ENCODE measurements around the gene XCR1.

The XCR1 gene

GRCh38 chr3:46025139-46025538 lies 2.1 kb downstream of the XCR1 start:
- Histone ChIP-seq H3K4me2 (ENCODE audit: low read length) (no peak overlapping the region), H3K9me2 (replicated peaks; ENCODE audit: control insufficient read depth, low read length) (no peaks in the 10 kb centered on the region), H3K27ac (ENCODE audit: low read depth, low read length) (no peak overlapping the region), H3K4me1 (ENCODE audit: control insufficient read depth, low read length) (0 out of 2 replicates have a peak, but pooled peaks cover 3% of the 10 kb centered on the region), H3K27me3 (ENCODE audit: control insufficient read depth, low read length) (no peaks in the 10 kb centered on the region), H3F3A (ENCODE audit: control insufficient read depth, insufficient read depth) (no peaks in the 10 kb centered on the region), H3K36me3 (ENCODE audit: control insufficient read depth, low read length) (no peaks in the 10 kb centered on the region), H3K9me3 (ENCODE audit: control insufficient read depth, insufficient read depth, low read length) (peaks cover 8% of the 10 kb centered on the region; the same call in 1 of the 2 replicates), H4K20me1 (ENCODE audit: control insufficient read depth, insufficient read depth, low read depth, low read length) (no peaks in the 10 kb centered on the region), H3K4me3 (ENCODE audit: low read length) (no peak overlapping the region), H3K79me2 (ENCODE audit: control insufficient read depth, low read length) (no peaks in the 10 kb centered on the region)
- TF ChIP-seq CTCF (IDR thresholded peaks at IDR 0.05; ENCODE audit: low read depth, low read length, poor library complexity, severe bottlenecking) (no peak), EZH2phosphoT487 (IDR thresholded peaks at IDR 0.05; ENCODE audit: borderline replicate concordance, low read length) (no peak)

- peaks cover 8% of the 10 kb centered on the region; the same call in 1 of the 2 replicates for H3K9me3 ChIP-seq (ENCODE audit: control insufficient read depth, insufficient read depth, low read length)
Measured at GRCh38 chr3:46024131-46024530, 3.2 kb downstream of the XCR1 start.

GRCh38 chr3:46022909-46023785 lies 4.1 kb downstream of the XCR1 start:
- H3K36me3 ChIP-seq (ENCODE audit: control insufficient read depth, low read length): no peaks in the 10 kb centered on the region
- H4K20me1 ChIP-seq (ENCODE audit: control insufficient read depth, insufficient read depth, low read depth, low read length): no peaks in the 10 kb centered on the region
- H3K4me2 ChIP-seq (ENCODE audit: low read length): no peak overlapping the region
- H3K4me3 ChIP-seq (ENCODE audit: low read length): no peak overlapping the region
- no peaks in the 10 kb centered on the region for H3K9me2 ChIP-seq (replicated peaks; ENCODE audit: control insufficient read depth, low read length)
- H3K27me3 ChIP-seq (ENCODE audit: control insufficient read depth, low read length): no peaks in the 10 kb centered on the region
- H3K79me2 ChIP-seq (ENCODE audit: control insufficient read depth, low read length): no peaks in the 10 kb centered on the region
- H3K27ac ChIP-seq (ENCODE audit: low read depth, low read length): no peak overlapping the region
- H3F3A ChIP-seq (ENCODE audit: control insufficient read depth, insufficient read depth): no peaks in the 10 kb centered on the region
- H3K4me1 ChIP-seq (ENCODE audit: control insufficient read depth, low read length): no peaks in the 10 kb centered on the region
- peaks cover 8% of the 10 kb centered on the region; the same call in 1 of the 2 replicates for H3K9me3 ChIP-seq (ENCODE audit: control insufficient read depth, insufficient read depth, low read length)
- no peak for TF ChIP-seq CTCF (IDR thresholded peaks at IDR 0.05; ENCODE audit: low read depth, low read length, poor library complexity, severe bottlenecking)
- TF ChIP-seq EZH2phosphoT487 (IDR thresholded peaks at IDR 0.05; ENCODE audit: borderline replicate concordance, low read length): no peak

More at GRCh38 chr3:46024131-46024530, 3.2 kb downstream of the XCR1 start:
- H3K27ac ChIP-seq (ENCODE audit: low read depth, low read length): no peak overlapping the region
- H3K9me2 ChIP-seq (replicated peaks; ENCODE audit: control insufficient read depth, low read length): no peaks in the 10 kb centered on the region
- H3K4me1 ChIP-seq (ENCODE audit: control insufficient read depth, low read length): no peaks in the 10 kb centered on the region
- no peaks in the 10 kb centered on the region for H3K36me3 ChIP-seq (ENCODE audit: control insufficient read depth, low read length)
- H3F3A ChIP-seq (ENCODE audit: control insufficient read depth, insufficient read depth): no peaks in the 10 kb centered on the region
- H4K20me1 ChIP-seq (ENCODE audit: control insufficient read depth, insufficient read depth, low read depth, low read length): no peaks in the 10 kb centered on the region
- TF ChIP-seq CTCF (IDR thresholded peaks at IDR 0.05; ENCODE audit: low read depth, low read length, poor library complexity, severe bottlenecking) (no peak), EZH2phosphoT487 (IDR thresholded peaks at IDR 0.05; ENCODE audit: borderline replicate concordance, low read length) (no peak)
- H3K27me3 ChIP-seq (ENCODE audit: control insufficient read depth, low read length): no peaks in the 10 kb centered on the region
- H3K4me2 ChIP-seq (ENCODE audit: low read length): no peak overlapping the region
- no peak overlapping the region for H3K4me3 ChIP-seq (ENCODE audit: low read length)
- no peaks in the 10 kb centered on the region for H3K79me2 ChIP-seq (ENCODE audit: control insufficient read depth, low read length)
